NB4 (cell line): Measurements from ENCODE around the gene KCNQ1.

ENCODE experiments used
- DNase-seq: peaks from one replicate; pipeline ENCODE4 v3.0.0; 2010; ENCODE audit warnings: low read depth
- H3K4me3 ChIP-seq: one replicate; pipeline ENCODE4 v1.5.1; 2011; ENCODE audit warnings: mild to moderate bottlenecking, low read depth, low read length, moderate library complexity
- CTCF ChIP-seq: IDR thresholded peaks from one replicate; pipeline ENCODE4 v1.5.1; 2012; ENCODE audit warnings: low read depth, low read length
- MAX ChIP-seq: IDR thresholded peaks from 2 replicates; pipeline ENCODE4 v1.6.1; 2011; ENCODE audit warnings: low read depth, low read length
- MYC ChIP-seq: IDR thresholded peaks from 2 replicates; pipeline ENCODE4 v1.6.1; 2011; ENCODE audit warnings: low read depth, low read length
- POLR2A ChIP-seq: IDR thresholded peaks from 2 replicates; pipeline ENCODE4 v1.6.1; 2011; ENCODE audit warnings: mild to moderate bottlenecking; ENCODE audit not compliant: insufficient read length; ENCODE audit errors: extremely low read depth

The KCNQ1 gene

GRCh38 chr11:2686360-2687222, 241.8 kb downstream of the KCNQ1 start:
- no peak for TF ChIP-seq MYC
- TF ChIP-seq POLR2A: no peak
- TF ChIP-seq CTCF: no peak
- no peak for TF ChIP-seq MAX
- no peak for DNase-seq
- no peak overlapping the region for H3K4me3 ChIP-seq

- DNase-seq: no peak
- no peak overlapping the region for H3K4me3 ChIP-seq
- no peak for TF ChIP-seq POLR2A
- TF ChIP-seq CTCF: no peak
- no peak for TF ChIP-seq MYC
- TF ChIP-seq MAX: no peak
Observed at GRCh38 chr11:2687223-2687530, 242.4 kb downstream of the KCNQ1 start.

- no peak overlapping the region for H3K4me3 ChIP-seq
- DNase-seq: no peak
- TF ChIP-seq MYC: no peak
- TF ChIP-seq CTCF: no peak
- no peak for TF ChIP-seq POLR2A
- no peak for TF ChIP-seq MAX
Observed at GRCh38 chr11:2687782-2688191, 243.0 kb downstream of the KCNQ1 start.

GRCh38 chr11:2688381-2689231, 243.8 kb downstream of the KCNQ1 start:
- no peak overlapping the region for H3K4me3 ChIP-seq
- no peak for DNase-seq
- TF ChIP-seq POLR2A: no peak

- DNase-seq: no peak
- no peak overlapping the region for H3K4me3 ChIP-seq
- TF ChIP-seq MAX: no peak
- TF ChIP-seq MYC: no peak
Observed at GRCh38 chr11:2689651-2690575, 245.1 kb downstream of the KCNQ1 start.

- no peak for DNase-seq
- no peak for TF ChIP-seq POLR2A
- no peak for TF ChIP-seq MYC
- no peak for TF ChIP-seq MAX
- TF ChIP-seq CTCF: no peak
- no peak overlapping the region for H3K4me3 ChIP-seq
Observed at GRCh38 chr11:2690596-2691354, 246.0 kb downstream of the KCNQ1 start.
